Osteoblast (primary cell): Measurements from ENCODE around the gene NPAS4. TPM values are rescaled to one million over a fixed set of nuclear protein-coding genes. Genes with fewer than 3 reads are reported as not detected.
A peak's percentile ranks its signal among the peaks of the same experiment; 100 is the strongest.

Experiments used
- DNase-seq: peaks from one replicate; pipeline ENCODE4 v3.0.0; 2011; ENCODE audit warnings: low spot score, mixed read lengths; ENCODE audit not compliant: insufficient read length; ENCODE audit errors: missing footprints
- H2AFZ ChIP-seq: 2 replicates; pipeline ENCODE4 v1.6.0; 2011; ENCODE audit warnings: mild to moderate bottlenecking, low read length
- H3K27ac ChIP-seq: 2 replicates; pipeline ENCODE4 v1.5.1; 2011; ENCODE audit warnings: mild to moderate bottlenecking, low read depth, low read length, moderate library complexity
- H3K27me3 ChIP-seq: 2 replicates; pipeline ENCODE4 v1.6.0; 2012; ENCODE audit warnings: mild to moderate bottlenecking, control low read depth, inconsistent platforms, low read length, moderate library complexity; ENCODE audit not compliant: insufficient read depth
- H3K36me3 ChIP-seq: 2 replicates; pipeline ENCODE4 v1.5.1; 2011; ENCODE audit warnings: mild to moderate bottlenecking, low read length, control low read depth, moderate library complexity; ENCODE audit not compliant: insufficient read depth
- H3K4me1 ChIP-seq: 2 replicates; pipeline ENCODE4 v1.5.1; 2011; ENCODE audit warnings: mild to moderate bottlenecking, low read length, control low read depth, moderate library complexity; ENCODE audit not compliant: insufficient read depth
- H3K4me2 ChIP-seq: 2 replicates; pipeline ENCODE4 v1.6.0; 2011; ENCODE audit warnings: mild to moderate bottlenecking, low read length; ENCODE audit not compliant: insufficient read depth
- H3K4me3 ChIP-seq: fragments of 200-600 bp; sonication (generic); 3 replicates; pipeline ENCODE4 v1.5.1; 2012; ENCODE audit warnings: mild to moderate bottlenecking, low read length, inconsistent platforms; ENCODE audit not compliant: insufficient read depth
- H3K79me2 ChIP-seq: 2 replicates; pipeline ENCODE4 v1.6.0; 2012; ENCODE audit warnings: mild to moderate bottlenecking, low read length, control low read depth, inconsistent platforms; ENCODE audit not compliant: insufficient read depth
- H3K9me3 ChIP-seq: 2 replicates; pipeline ENCODE4 v1.5.1; 2011; ENCODE audit warnings: low read depth, low read length, control low read depth
- H4K20me1 ChIP-seq: 2 replicates; pipeline ENCODE4 v1.6.0; 2012; ENCODE audit warnings: mild to moderate bottlenecking, low read length, control low read depth; ENCODE audit not compliant: insufficient read depth
- total RNA-seq: library from RNA; depleted of rRNA; stranded (reverse); fragments of >200 nt; gene quantifications from 2 replicates; pipeline ENCODE4 v1.2.3, GENCODE V29; 2012
- TF ChIP-seq, protein P1 (sequence below): IDR thresholded peaks from 2 replicates; pipeline ENCODE4 v1.5.1; 2011; ENCODE audit warnings: mild to moderate bottlenecking, low read depth, low read length, moderate library complexity; ENCODE audit errors: extremely low read depth

The NPAS4 gene
- total RNA-seq, 1 donor: 0.36 TPM

DNA sequence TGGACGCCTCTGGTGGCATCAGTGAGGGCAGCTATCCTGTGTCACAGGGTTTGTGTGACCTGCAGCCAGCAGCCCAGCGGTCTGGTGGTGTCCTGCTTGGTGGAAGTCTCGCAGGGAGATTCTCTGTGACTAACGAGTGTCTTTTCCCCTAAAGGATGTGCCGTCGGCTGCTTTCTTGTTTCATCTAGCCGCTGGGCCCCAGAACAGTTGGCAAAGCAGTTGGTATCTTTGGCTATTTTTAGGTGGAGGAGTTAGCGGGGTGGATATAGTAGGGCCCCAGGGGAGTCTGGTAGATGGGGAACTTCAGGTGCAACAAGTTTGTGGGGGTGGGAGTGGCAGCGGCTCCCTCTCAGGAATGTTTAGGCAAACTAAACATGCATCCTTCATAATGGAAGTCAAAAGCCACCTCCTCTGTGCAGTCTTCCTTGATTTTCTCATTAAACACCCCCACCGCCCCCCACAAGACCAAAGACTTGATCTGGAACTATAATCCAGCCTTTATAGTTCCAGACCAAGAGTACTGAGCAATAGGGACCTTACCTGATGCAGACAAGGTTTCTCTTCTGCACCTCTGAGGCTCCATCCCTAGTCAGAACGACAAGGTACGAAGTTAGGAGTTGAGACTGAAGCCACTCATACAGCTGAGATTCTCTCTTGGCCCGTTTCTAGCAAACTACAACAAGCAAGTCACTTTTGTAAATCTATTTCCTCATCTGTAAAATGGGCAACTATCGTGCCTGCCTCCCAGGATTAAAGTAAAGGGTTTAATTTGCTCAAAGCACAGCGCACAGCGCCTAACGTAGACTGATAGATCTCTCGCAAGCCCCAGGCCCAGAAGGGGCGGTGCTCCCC, 44.8 kb downstream of the NPAS4 start:
- DNase-seq: peak; percentile 83
- TF ChIP-seq, protein P1, sequence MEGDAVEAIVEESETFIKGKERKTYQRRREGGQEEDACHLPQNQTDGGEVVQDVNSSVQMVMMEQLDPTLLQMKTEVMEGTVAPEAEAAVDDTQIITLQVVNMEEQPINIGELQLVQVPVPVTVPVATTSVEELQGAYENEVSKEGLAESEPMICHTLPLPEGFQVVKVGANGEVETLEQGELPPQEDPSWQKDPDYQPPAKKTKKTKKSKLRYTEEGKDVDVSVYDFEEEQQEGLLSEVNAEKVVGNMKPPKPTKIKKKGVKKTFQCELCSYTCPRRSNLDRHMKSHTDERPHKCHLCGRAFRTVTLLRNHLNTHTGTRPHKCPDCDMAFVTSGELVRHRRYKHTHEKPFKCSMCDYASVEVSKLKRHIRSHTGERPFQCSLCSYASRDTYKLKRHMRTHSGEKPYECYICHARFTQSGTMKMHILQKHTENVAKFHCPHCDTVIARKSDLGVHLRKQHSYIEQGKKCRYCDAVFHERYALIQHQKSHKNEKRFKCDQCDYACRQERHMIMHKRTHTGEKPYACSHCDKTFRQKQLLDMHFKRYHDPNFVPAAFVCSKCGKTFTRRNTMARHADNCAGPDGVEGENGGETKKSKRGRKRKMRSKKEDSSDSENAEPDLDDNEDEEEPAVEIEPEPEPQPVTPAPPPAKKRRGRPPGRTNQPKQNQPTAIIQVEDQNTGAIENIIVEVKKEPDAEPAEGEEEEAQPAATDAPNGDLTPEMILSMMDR: no peak
- Histone ChIP-seq H2AFZ (peak overlapping the region; percentile 95), H3K79me2 (peaks cover 6% of the 10 kb centered on the region), H3K4me2 (peak overlapping the region; percentile 94), H3K4me3 (peak overlapping the region; percentile 82), H3K27ac (no peak overlapping the region), H3K9me3 (no peaks in the 10 kb centered on the region), H3K4me1 (peaks cover 6% of the 10 kb centered on the region), H3K27me3 (no peaks in the 10 kb centered on the region), H4K20me1 (no peaks in the 10 kb centered on the region), H3K36me3 (no peaks in the 10 kb centered on the region)

GRCh38 chr11:66466225-66467033, 45.6 kb downstream of the NPAS4 start, which contains the start of gene PELI3:
Gene PELI3, plus strand, starts transcription at chr11:66466905. Its CDS starts 1,224 bp downstream, at chr11:66468129.
- no peaks in the 10 kb centered on the region for H3K27me3 ChIP-seq
- H3K4me3 ChIP-seq: peak within 1 kb of the TSS; percentile 82
- no peaks in the 10 kb centered on the region for H4K20me1 ChIP-seq
- H3K4me1 ChIP-seq: peaks cover 6% of the 10 kb centered on the region
- peaks cover 6% of the 10 kb centered on the region for H3K79me2 ChIP-seq
- TF ChIP-seq, protein P1: no peak
- no peaks in the 10 kb centered on the region for H3K9me3 ChIP-seq
- H3K4me2 ChIP-seq: peak within 1 kb of the TSS; percentile 94
- DNase-seq: peak; percentile 99
- no peaks in the 10 kb centered on the region for H3K36me3 ChIP-seq
- H3K27ac ChIP-seq: peak within 1 kb of the TSS; percentile 28
- peak within 1 kb of the TSS; percentile 95 for H2AFZ ChIP-seq

GRCh38 chr11:66467034-66467659, 46.3 kb downstream of the NPAS4 start:
- Histone ChIP-seq H3K9me3 (no peaks in the 10 kb centered on the region), H3K27ac (no peak overlapping the region), H3K4me2 (peak overlapping the region; percentile 94), H2AFZ (peak overlapping the region; percentile 65), H4K20me1 (no peaks in the 10 kb centered on the region), H3K79me2 (peaks cover 6% of the 10 kb centered on the region), H3K36me3 (no peaks in the 10 kb centered on the region), H3K4me1 (peaks cover 6% of the 10 kb centered on the region), H3K27me3 (no peaks in the 10 kb centered on the region), H3K4me3 (peak overlapping the region; percentile 82)
- DNase-seq: peak; percentile 97
- TF ChIP-seq, protein P1: peak; percentile 13
